A549 treated with Mapracorat at 1 μM for 4 hours (cell line): Measurements from ENCODE around the gene RTP4. TPM values are rescaled to one million over a fixed set of nuclear protein-coding genes. Genes with fewer than 3 reads are reported as not detected.

Source experiments
- total RNA-seq: library from RNA; stranded (reverse); fragments of 200-300 nt; extraction: Qiagen RNA extraction; gene quantifications from 5 replicates; pipeline ENCODE4 v1.2.3, GENCODE V29; 2022

RTP4 gene
- not detected in 5 replicates for total RNA-seq

GRCh38 chr3:187368251-187369088, at the start of gene RTP4:
Gene RTP4, plus strand, starts transcription at chr3:187368385. Its CDS starts 57 bp downstream, at chr3:187368442.

Other genes starting within 250 kb of the RTP4 start
- gene RPL39L, start 228.9 kb upstream of the RTP4 start, total RNA-seq = 48.7 to 53.7 TPM (median 51.6 TPM) in 5 replicates
- not detected in 5 replicates for gene RTP1, start 170.9 kb upstream of the RTP4 start, total RNA-seq
- gene MASP1, start 76.6 kb upstream of the RTP4 start, total RNA-seq = not detected in 5 replicates